Progenitor cell of endocrine pancreas (in vitro differentiated cells): ENCODE results near the gene SNX30. TPM values are rescaled to one million over a fixed set of nuclear protein-coding genes. Genes with fewer than 3 reads are reported as not detected.

Source experiments
- DNase-seq: peaks from one replicate; pipeline ENCODE4 v3.0.0; 2021; ENCODE audit warnings: low spot score; ENCODE audit not compliant: unreplicated experiment
- H3K27ac Mint-ChIP-seq: 2 replicates; pipeline ENCODE4 v1.8.0; 2021; ENCODE audit warnings: mild to moderate bottlenecking, moderate library complexity, mixed read lengths
- H3K27me3 Mint-ChIP-seq: 2 replicates; pipeline ENCODE4 v1.8.0; 2021; ENCODE audit warnings: mixed read lengths
- H3K36me3 Mint-ChIP-seq: 2 replicates; pipeline ENCODE4 v1.8.0; 2022; ENCODE audit warnings: mixed read lengths; ENCODE audit not compliant: insufficient read depth
- H3K4me1 Mint-ChIP-seq: 2 replicates; pipeline ENCODE4 v1.8.0; 2021; ENCODE audit warnings: low read depth, mixed read lengths
- H3K4me3 Mint-ChIP-seq: 2 replicates; pipeline ENCODE4 v1.8.0; 2021; ENCODE audit warnings: low read depth, mild to moderate bottlenecking, moderate library complexity, mixed read lengths
- H3K9me3 Mint-ChIP-seq: 2 replicates; pipeline ENCODE4 v1.8.0; 2021; ENCODE audit warnings: low read depth, mixed read lengths
- total RNA-seq: library from RNA; stranded (reverse); gene quantifications from 2 replicates; pipeline ENCODE4 v1.2.1, GENCODE V29; 2021
- TF ChIP-seq, protein P1 (sequence below): fragments of 200-600 bp; sonication (generic); IDR thresholded peaks from one replicate; pipeline ENCODE4 v1.5.0; 2021; ENCODE audit warnings: antibody characterized with exemption, mild to moderate bottlenecking; ENCODE audit not compliant: unreplicated experiment

Gene SNX30
- total RNA-seq, 1 donor from 2014 or later: 13.4 TPM

DNA sequence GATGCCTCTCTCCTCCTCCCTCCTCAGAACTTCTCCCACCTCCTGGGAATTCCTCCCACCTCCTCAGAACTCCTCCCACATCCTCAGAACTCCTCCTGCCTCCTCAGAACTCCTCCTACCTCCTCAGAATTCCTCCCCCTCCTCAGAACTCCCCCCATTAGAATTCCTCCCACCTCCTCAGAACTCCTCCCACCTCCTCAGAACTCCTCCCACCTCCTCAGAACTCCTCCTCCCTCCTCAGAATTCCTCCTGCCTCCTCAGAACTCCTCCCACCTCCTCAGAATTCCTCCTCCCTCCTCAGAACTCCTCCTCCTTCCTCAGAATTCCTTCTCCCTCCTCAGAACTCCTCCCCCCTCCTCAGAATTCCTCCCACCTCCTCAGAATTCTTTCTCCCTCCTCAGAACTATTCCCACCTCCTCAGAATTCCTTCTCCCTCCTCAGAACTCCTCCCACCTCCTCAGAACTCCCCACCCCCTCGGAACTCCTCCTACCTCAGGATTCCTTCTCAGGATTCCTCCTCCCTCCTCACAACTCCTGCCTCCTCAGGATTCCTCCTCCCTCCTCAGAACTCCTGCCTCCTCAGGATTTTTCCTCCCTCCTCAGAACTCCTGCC is 116.2 kb downstream of the SNX30 start:
- Mint-ChIP-seq H3K27ac (no peak overlapping the region), H3K9me3 (no peaks in the 10 kb centered on the region), H3K27me3 (peaks cover under 1% of the 10 kb centered on the region), H3K36me3 (peaks cover 6% of the 10 kb centered on the region), H3K4me3 (no peak overlapping the region), H3K4me1 (peaks cover 21% of the 10 kb centered on the region)
- TF ChIP-seq, protein P1, sequence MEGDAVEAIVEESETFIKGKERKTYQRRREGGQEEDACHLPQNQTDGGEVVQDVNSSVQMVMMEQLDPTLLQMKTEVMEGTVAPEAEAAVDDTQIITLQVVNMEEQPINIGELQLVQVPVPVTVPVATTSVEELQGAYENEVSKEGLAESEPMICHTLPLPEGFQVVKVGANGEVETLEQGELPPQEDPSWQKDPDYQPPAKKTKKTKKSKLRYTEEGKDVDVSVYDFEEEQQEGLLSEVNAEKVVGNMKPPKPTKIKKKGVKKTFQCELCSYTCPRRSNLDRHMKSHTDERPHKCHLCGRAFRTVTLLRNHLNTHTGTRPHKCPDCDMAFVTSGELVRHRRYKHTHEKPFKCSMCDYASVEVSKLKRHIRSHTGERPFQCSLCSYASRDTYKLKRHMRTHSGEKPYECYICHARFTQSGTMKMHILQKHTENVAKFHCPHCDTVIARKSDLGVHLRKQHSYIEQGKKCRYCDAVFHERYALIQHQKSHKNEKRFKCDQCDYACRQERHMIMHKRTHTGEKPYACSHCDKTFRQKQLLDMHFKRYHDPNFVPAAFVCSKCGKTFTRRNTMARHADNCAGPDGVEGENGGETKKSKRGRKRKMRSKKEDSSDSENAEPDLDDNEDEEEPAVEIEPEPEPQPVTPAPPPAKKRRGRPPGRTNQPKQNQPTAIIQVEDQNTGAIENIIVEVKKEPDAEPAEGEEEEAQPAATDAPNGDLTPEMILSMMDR: no peak
- DNase-seq: no peak

DNA sequence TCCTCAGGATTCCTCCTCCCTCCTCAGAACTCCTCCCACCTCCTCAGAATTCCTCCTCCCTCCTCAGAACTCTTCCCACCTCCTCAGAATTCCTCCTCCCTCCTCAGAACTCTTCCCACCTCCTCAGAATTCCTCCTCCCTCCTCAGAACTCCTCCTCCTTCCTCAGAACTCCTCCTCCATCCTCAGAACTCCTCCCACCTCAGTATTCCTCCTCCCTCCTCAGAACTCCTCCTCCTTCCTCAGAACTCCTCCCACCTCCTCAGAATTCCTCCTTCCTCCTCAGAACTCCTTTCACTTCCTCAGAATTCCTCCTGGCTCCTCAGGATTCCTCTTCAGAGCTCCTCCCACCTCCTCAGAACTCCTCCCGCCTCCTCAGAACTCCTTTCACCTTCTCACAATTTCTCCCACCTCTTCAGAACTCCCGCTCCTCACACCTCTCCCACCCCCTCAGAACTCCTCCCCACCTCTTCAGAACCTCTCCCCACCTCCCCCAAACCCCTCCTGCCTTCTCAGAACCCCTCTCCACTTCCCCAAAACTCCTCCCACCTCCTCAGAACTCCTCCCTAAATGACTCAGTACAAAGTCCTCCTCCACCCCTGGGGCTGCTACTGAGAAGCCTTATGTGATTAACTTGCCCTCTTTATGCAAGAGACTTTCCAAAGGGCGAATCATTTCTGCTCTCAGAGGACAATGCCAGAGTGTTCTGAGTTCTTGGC is 116.9 kb downstream of the SNX30 start:
- H3K36me3 Mint-ChIP-seq: peaks cover 6% of the 10 kb centered on the region
- peaks cover 21% of the 10 kb centered on the region for H3K4me1 Mint-ChIP-seq
- no peaks in the 10 kb centered on the region for H3K27me3 Mint-ChIP-seq
- DNase-seq: no peak
- no peak overlapping the region for H3K27ac Mint-ChIP-seq
- no peak overlapping the region for H3K4me3 Mint-ChIP-seq
- TF ChIP-seq, protein P1: no peak
- H3K9me3 Mint-ChIP-seq: no peaks in the 10 kb centered on the region

DNA sequence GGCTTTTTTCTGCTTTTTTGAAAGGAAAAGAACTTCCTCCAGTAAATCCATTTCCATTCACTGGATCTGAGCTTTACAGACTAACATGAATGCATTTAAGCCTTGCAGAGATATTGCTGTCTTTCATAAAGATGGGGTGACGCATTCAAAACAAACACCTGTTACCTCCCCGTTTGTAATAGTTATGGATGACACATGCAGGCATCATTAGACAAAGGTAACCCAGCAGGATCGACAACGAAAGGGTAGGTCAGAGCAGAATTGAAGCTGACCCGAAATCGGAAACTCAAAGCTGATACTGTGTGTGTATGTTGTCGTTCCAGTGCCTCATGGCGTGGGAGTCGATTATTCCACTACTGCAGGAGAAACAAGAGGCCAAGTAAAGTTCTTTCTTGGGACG is 117.9 kb downstream of the SNX30 start:
- H3K4me1 Mint-ChIP-seq: peaks cover 26% of the 10 kb centered on the region
- TF ChIP-seq, protein P1: no peak
- H3K9me3 Mint-ChIP-seq: no peaks in the 10 kb centered on the region
- no peaks in the 10 kb centered on the region for H3K27me3 Mint-ChIP-seq
- no peak overlapping the region for H3K27ac Mint-ChIP-seq
- no peak for DNase-seq
- peaks cover 6% of the 10 kb centered on the region for H3K36me3 Mint-ChIP-seq
- no peak overlapping the region for H3K4me3 Mint-ChIP-seq

DNA sequence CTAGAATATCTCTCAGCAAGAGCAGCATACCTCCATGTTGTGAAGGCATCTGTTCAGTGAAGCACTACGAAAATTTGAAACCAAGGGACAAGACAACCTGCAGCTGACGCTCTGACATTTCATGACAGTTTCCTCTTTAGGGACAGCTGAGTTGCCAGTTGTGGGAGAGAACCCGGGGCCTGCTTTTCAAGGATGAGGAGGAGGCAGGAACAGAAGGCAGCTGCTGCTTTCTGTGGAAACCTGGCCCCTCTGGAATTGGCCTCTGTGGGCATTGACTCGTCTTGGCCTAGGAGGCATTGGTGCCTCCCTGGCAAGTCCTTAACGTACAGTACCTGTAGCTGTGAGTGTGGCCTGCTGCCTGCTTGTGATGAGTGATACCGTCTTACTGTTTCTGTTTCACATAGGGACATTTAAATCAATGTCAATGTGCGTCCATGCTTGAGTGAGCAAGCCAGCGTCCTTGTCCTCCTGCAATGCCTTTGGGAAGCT is 118.5 kb downstream of the SNX30 start:
- Mint-ChIP-seq H3K36me3 (peaks cover 3% of the 10 kb centered on the region), H3K4me3 (no peak overlapping the region), H3K27me3 (no peaks in the 10 kb centered on the region), H3K27ac (peak overlapping the region; percentile 88), H3K4me1 (peaks cover 29% of the 10 kb centered on the region), H3K9me3 (no peaks in the 10 kb centered on the region)
- DNase-seq: no peak
- TF ChIP-seq, protein P1: no peak

DNA sequence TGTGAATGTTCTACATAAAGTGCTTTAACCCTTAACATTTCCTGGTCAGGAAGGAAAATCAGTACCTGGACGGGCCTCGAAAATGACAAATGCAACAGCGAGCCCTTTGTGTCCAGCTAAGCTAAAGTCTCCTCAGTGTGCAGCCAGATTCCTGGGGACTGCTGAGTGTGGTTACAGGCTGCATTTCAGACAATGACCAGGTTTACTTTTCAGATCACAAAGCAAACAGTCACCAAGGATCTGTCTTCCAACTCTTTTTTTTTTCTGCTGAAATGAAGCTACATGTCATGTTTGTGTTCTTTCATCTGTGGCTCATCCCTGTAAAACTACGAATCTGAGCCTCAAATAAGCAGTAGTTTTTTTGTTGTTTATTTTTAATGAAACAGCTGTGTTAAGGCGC is 119.4 kb downstream of the SNX30 start:
- TF ChIP-seq, protein P1: no peak
- Mint-ChIP-seq H3K27me3 (no peaks in the 10 kb centered on the region), H3K36me3 (peaks cover 3% of the 10 kb centered on the region), H3K4me1 (peaks cover 34% of the 10 kb centered on the region), H3K4me3 (no peak overlapping the region), H3K9me3 (no peaks in the 10 kb centered on the region), H3K27ac (peak overlapping the region; percentile 88)
- no peak for DNase-seq
